ENCODE measurements around the gene EXOC3.

The EXOC3 gene

GRCh38 chr5:444226-444625 lies 1.2 kb downstream of the EXOC3 start:
- peak overlapping the region; percentile 96 for H3K4me3 ChIP-seq (ENCODE audit: low read depth, low read length)
- DNase-seq: no peak
- no peak overlapping the region for H3K27ac ChIP-seq
- in situ Hi-C loops (cut with HindIII; ENCODE audit: low pct_ligation_motif_present, low sequenced_read_pairs): no loop called here
- no peak for TF ChIP-seq CTCF (IDR thresholded peaks at IDR 0.05; ENCODE audit: low read depth, low read length, missing control alignments)
- H3K27me3 ChIP-seq (replicated peaks): no peaks in the 10 kb centered on the region
- H3K36me3 ChIP-seq (replicated peaks): peaks cover 24% of the 10 kb centered on the region

- DNase-seq: no peak
- Histone ChIP-seq H3K4me3 (ENCODE audit: low read depth, low read length) (no peak overlapping the region), H3K27ac (no peak overlapping the region), H3K27me3 (replicated peaks) (no peaks in the 10 kb centered on the region), H3K36me3 (replicated peaks) (peaks cover 35% of the 10 kb centered on the region)
- in situ Hi-C loops (cut with HindIII; ENCODE audit: low pct_ligation_motif_present, low sequenced_read_pairs): no loop called here
- no peak for TF ChIP-seq CTCF (IDR thresholded peaks at IDR 0.05; ENCODE audit: low read depth, low read length, missing control alignments)
These were observed 2.6 kb downstream of the EXOC3 start for GRCh38 chr5:445591-445990.

- no peak overlapping the region for H3K27ac ChIP-seq
- DNase-seq: no peak
- H3K27me3 ChIP-seq (replicated peaks): no peaks in the 10 kb centered on the region
- in situ Hi-C loops (cut with HindIII; ENCODE audit: low pct_ligation_motif_present, low sequenced_read_pairs): no loop called here
- no peak overlapping the region for H3K4me3 ChIP-seq (ENCODE audit: low read depth, low read length)
- TF ChIP-seq CTCF (IDR thresholded peaks at IDR 0.05; ENCODE audit: low read depth, low read length, missing control alignments): no peak
- peaks cover 35% of the 10 kb centered on the region for H3K36me3 ChIP-seq (replicated peaks)
These were observed 3.3 kb downstream of the EXOC3 start for GRCh38 chr5:446066-446882.

- Histone ChIP-seq H3K36me3 (replicated peaks) (peaks cover 40% of the 10 kb centered on the region), H3K27ac (no peak overlapping the region), H3K4me3 (ENCODE audit: low read depth, low read length) (no peak overlapping the region), H3K27me3 (replicated peaks) (no peaks in the 10 kb centered on the region)
- peak; percentile 61 for TF ChIP-seq CTCF (IDR thresholded peaks at IDR 0.05; ENCODE audit: low read depth, low read length, missing control alignments)
- in situ Hi-C loops (cut with HindIII; ENCODE audit: low pct_ligation_motif_present, low sequenced_read_pairs): no loop called here
- no peak for DNase-seq
These were observed 3.9 kb downstream of the EXOC3 start for GRCh38 chr5:446883-447263.

GRCh38 chr5:447501-447900 lies 4.5 kb downstream of the EXOC3 start:
- DNase-seq: no peak

More at GRCh38 chr5:447501-447900, 4.5 kb downstream of the EXOC3 start:
- Histone ChIP-seq H3K36me3 (replicated peaks) (peaks cover 46% of the 10 kb centered on the region), H3K4me3 (ENCODE audit: low read depth, low read length) (no peak overlapping the region), H3K27ac (no peak overlapping the region), H3K27me3 (replicated peaks) (no peaks in the 10 kb centered on the region)
- no peak for TF ChIP-seq CTCF (IDR thresholded peaks at IDR 0.05; ENCODE audit: low read depth, low read length, missing control alignments)
- in situ Hi-C loops (cut with HindIII; ENCODE audit: low pct_ligation_motif_present, low sequenced_read_pairs): no loop called here
